ENCODE results near the gene WWC1.

Gene WWC1

DNA sequence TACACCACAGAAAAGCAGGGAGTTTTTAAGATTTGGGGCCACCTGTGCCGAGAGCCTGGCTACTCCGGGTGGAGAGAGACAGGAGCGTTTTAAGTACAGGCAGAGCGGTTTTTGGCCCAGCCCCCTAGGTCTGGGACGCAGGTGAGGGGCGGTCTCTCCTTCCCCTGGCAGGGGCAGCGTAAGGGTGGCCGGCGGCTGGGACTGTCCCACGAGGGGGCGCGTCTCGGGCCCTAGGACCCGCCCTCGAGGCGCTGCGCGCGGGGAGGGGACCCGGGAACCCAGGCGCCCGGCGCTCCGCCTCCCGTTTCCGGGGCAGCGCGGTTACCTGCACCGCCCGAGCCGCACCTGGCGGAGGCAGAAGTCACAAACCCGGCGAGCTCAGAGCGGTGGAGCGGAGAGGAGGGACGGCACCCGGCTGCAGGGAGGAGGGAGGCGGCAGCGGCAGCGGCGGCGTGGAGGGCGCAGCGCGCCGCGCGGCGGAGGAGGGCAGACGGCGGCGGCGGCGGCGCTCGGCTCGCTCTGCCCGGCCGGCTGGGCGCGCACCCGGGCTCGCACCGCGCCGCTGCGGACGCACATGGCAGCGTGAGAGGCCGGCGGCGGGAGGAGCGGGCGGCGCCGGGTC lies at the start of gene WWC1:
Gene WWC1, plus strand, starts transcription at position 304 of the 622 bp plus-strand sequence. CDS start 508 bp downstream, outside the sequence.
- no peak for DNase-seq

- no peak for DNase-seq
Observed at GRCh38 chr5:168244838-168245559, 46.4 kb upstream of the WWC1 start.

DNA sequence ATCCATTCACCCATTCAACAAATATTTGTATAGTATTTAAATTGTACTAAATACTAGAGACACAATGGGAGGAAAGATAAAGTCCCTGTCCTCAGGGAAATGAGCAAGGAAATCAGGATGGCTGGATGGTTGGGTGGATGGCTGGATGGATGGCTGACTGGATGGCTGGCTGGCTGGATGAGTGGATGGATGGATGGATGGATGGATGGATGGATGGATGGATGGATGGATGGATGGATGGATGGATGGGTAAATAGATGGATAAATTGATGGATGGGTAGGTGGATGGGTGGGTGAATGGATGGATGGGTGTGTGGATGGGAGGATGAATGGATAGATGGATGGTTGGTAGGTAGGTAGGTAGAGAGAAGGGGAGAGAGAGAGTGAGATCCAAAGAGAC lies 41.5 kb upstream of the WWC1 start:
- no peak for DNase-seq

- no peak for DNase-seq
Observed at GRCh38 chr5:168251259-168251658, 40.2 kb upstream of the WWC1 start.

GRCh38 chr5:168254013-168254693 lies 37.3 kb upstream of the WWC1 start:
- no peak for DNase-seq

DNA sequence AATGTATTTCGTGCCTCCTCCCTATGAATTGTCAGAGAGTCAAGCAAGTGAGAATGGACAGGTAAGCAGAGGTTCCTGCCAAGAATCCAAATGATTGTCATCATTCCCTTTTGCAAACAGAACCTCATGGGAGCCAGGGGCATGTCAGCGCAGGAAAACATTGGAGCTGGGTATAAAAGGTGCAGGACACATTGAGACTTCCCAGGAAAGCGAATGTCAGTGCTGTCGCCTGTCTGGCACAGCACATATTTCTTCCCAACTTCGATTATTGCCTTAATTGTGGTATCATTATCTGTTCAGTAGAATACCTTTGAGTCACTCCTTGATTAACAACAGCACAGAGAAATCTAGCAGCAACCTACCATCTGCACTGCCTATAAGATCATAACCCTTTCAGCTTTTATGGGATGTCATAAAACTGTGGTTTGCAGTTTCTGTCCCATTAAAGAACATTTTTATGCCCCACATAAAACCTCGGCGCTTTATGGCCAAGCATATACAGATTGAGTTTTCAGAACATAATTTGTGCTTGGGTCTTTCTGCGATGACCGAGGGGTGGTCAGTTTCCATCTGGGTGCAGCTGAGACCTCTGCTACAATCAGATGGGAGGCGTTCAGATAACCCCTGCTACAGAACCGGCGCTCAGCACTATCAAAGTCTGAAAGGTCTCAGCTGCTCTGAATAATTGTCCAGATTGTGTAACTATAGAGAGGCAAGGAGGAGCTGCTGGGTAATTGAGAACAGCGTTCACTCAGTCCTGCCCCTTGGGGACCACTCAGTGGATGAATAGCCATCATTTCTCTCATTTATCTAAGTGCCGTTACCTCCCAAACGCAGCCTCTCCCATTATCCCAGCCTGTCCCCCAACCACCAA lies 30.9 kb upstream of the WWC1 start:
- DNase-seq = no peak

GRCh38 chr5:168261227-168261571 lies 30.2 kb upstream of the WWC1 start:
- DNase-seq = no peak

GRCh38 chr5:168262042-168262743 lies 29.3 kb upstream of the WWC1 start:
- no peak for DNase-seq

GRCh38 chr5:168263121-168263520 lies 28.3 kb upstream of the WWC1 start:
- DNase-seq = no peak

DNA sequence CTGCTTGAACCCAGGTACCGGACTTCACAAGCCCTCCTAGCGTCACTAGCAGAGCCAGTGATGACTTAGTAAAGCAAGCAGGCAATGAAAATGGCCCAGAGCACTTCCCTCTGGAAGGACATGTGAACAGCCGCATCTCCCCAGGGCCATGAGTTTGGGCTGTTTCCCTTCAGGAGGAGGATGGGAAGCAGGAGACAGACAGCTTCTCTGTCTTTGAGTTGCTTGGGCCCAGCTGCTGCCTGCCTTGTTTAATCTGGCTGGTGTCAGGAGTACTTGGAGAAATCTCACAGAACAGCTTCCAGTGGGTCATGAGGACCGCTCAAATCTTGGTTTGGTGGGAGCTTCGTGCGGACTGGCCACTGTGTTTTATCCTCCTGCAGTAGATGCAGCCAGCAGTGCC lies 25.4 kb upstream of the WWC1 start:
- DNase-seq = no peak

DNA sequence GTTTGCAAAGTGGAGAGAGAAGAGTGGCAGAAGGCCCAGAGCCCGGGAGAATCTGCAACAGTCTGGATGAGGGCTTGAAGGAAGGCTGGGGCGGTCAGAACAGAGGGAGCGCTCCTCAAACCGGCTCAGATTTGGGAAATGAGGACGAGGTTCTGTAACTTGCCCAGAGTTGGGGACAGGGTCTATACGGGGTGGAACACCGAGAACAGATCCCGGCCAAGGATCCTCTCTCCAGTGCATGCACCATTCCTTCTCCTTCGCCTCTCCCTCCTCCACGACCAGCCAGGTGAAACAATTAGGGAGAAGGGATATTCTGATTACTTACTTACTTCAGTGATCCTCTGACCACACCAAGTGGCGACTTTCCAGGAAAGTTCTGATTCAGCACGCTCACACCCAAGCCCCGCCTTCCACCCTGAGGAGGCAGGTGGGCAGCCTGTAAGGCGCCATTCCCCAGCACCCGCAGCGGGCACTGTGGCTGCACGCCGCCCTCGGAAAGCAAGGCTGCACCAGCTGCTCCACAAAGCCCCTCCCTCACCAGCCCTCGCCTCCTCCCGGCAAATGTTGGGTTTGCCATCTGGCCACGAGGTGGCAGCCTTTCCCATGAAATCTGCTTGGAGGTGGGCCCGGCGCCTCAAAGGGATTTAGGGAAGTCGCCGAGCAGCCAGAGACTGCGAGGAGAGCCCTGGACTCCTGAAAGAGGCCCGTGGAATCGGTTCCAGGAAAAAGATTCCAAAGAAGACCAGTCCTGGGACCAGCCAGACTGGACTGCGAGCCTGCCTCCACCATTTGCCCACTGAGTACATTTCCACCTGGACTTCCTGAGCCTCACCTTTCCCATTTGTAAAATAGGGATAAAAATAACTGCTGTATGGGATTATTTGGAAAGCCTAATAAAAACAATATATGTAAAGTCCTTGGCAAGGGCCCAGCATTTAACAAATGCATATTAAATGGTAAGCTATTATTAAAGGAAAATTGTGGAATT lies 22.2 kb upstream of the WWC1 start:
- DNase-seq = peak; percentile 86

DNA sequence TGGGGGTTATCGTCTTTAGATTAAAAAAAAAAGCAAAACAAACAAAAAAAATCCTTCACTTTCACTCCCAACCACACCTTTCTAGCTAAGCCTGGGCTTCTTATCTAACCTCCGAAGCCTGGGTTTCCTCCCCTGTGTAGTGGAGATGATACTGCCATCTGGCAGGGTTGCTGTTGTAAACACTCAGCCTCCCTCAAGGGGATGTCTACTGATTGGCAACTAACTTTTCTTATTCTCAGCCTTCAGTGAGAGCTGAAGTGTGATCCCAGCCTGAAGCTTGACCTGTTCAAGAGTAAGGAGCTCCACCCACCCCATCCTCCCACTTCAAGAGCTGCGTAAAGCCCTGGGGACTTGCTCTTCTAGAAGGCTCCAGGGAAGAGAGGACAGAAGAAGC lies 21.5 kb upstream of the WWC1 start:
- DNase-seq = no peak

DNA sequence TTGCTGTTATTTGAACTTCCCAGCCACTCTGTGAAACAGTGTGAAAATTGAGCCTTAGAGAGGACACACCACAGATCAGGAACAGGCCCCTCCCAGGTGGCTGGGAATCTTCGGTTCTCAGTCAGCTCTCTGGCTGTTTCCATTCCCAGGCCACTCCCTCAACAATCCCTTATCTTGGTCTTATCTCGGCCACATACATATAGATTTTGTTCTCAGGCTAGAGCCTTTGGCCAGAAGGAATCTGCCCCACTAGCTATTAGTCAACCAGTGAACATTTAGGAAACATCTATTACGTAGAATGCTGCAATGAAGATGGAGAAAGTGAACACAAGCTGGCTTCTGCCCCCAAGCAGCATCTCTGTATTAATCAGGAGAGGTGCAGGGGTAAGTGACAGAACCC lies 21.0 kb upstream of the WWC1 start:
- DNase-seq = no peak

GRCh38 chr5:168273056-168273980 lies 18.1 kb upstream of the WWC1 start:
- DNase-seq = no peak

DNA sequence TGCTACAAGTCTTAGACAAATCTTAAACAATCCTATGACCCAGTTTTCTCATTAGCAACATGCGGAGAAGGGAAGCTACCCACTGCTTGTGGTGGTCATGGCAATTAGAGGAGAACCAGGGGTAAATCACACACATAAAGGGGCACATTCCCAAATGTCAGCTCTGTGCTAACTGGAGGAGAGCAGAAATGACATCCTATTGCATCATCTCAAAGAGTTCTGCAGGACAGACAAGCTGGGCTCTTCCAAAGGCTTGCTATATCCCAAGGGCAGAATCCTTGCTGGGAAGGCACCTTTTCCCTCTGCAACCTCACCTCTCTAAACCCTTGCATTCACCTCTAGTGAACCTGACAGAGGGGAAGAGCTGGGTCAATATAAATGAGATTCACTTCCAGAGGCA lies 17.0 kb upstream of the WWC1 start:
- DNase-seq = no peak

DNA sequence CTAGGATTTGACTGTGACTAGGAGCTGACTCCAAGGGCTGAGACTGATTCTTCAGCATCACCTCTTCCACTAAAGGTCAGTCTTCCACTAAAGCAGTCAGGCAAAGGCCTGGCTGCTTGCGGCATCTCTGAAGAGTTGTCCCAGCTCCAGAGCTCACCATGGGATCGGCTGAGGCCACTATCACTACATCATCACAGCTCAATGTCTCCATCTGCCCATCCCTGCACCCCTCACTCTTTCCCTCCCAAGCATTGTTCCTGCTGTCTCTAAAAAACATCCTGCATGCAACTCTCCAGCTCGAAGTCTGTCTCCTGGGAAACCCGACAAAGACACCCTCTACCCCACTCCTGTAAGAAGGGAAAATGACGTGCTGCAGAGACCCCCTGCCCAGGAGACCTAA lies 15.5 kb upstream of the WWC1 start:
- no peak for DNase-seq

DNA sequence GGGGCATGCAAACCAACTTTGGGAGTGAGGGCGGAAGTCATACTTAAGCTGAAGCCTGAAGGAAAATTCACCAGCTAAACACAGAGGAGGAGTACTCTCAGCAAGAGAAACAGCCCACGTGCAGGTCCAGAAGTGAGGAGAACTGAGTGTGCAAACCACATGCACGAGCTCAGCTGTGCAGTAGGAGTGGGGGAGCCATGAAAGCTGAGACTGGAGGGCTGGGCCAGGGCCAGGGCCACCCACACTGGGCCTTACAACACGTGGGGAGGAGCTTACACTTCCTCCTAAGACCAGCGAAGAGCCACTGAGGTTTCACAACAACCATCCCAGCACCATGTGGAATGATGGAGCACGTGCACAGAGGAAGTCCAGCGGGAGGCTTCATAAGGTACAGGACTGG lies 9.3 kb upstream of the WWC1 start:
- DNase-seq = no peak

- DNase-seq = no peak
Observed at GRCh38 chr5:168284809-168285208, 6.6 kb upstream of the WWC1 start.

DNA sequence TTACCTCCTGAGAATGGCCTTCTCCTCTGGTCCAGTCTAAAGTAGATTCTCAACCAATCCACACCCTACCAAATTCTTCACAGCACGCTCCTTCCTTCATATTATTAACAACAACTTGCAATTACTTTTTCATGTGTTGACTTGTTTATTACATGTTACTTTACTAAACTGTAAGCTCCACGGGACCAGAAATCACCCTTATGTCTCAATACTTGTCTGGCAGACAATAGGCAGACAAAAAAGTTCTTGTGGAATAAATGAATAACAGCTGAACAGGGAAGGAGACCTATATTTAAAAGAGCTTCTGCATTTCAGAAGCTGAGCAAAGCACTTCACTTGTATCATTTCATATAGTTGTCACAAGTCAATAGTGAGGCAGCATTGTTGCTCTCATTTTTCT lies 5.7 kb upstream of the WWC1 start:
- no peak for DNase-seq

GRCh38 chr5:168286386-168286785 lies 5.1 kb upstream of the WWC1 start:
- no peak for DNase-seq

Measured in KG1 (cell line).